Astrocyte (in vitro differentiated cells and primary cell): ENCODE data around the gene ACYP2. TPM values are rescaled to one million over a fixed set of nuclear protein-coding genes. Genes with fewer than 3 reads are reported as not detected.

ENCODE experiments used
- DNase-seq: peaks from one replicate; pipeline ENCODE4 v3.0.0-alpha.2; 2010; ENCODE audit warnings: low read depth
- FAIRE-seq: peaks from 2 replicates; lab custom pipeline; 2011; peaks lifted over from hg19 to GRCh38; lab: Jason Lieb, UNC
- H2AFZ ChIP-seq: 2 replicates; pipeline ENCODE4 v1.6.0; 2012; ENCODE audit warnings: low read depth, low read length, inconsistent platforms
- H3K27ac ChIP-seq: 2 replicates; pipeline ENCODE4 v1.5.1; 2011; ENCODE audit warnings: low read depth, low read length, inconsistent platforms
- H3K27me3 ChIP-seq: 2 replicates; pipeline ENCODE4 v1.6.0; 2011; ENCODE audit warnings: low read length, inconsistent platforms; ENCODE audit not compliant: insufficient read depth
- H3K36me3 ChIP-seq: 2 replicates; pipeline ENCODE4 v1.5.1; 2011; ENCODE audit warnings: low read length, inconsistent platforms; ENCODE audit not compliant: insufficient read depth
- H3K4me1 ChIP-seq: 2 replicates; pipeline ENCODE4 v1.5.1; 2011; ENCODE audit warnings: low read length, inconsistent platforms; ENCODE audit not compliant: insufficient read depth
- H3K4me2 ChIP-seq: 2 replicates; pipeline ENCODE4 v1.6.0; 2012; ENCODE audit warnings: low read length, inconsistent platforms
- H3K4me3 ChIP-seq: 2 replicates; pipeline ENCODE4 v1.5.1; 2011; ENCODE audit warnings: low read depth, mild to moderate bottlenecking, low read length, inconsistent platforms; ENCODE audit not compliant: insufficient read depth
- H3K79me2 ChIP-seq: 2 replicates; pipeline ENCODE4 v1.6.0; 2012; ENCODE audit warnings: mild to moderate bottlenecking, low read length, inconsistent platforms; ENCODE audit not compliant: insufficient read depth
- H3K9ac ChIP-seq: 2 replicates; pipeline ENCODE4 v1.6.0; 2012; ENCODE audit warnings: mild to moderate bottlenecking, low read length, inconsistent platforms
- H3K9me3 ChIP-seq: 2 replicates; pipeline ENCODE4 v1.5.1; 2012; ENCODE audit warnings: low read depth, mild to moderate bottlenecking, low read length, inconsistent platforms; ENCODE audit not compliant: insufficient read depth
- H4K20me1 ChIP-seq: 2 replicates; pipeline ENCODE4 v1.6.0; 2012; ENCODE audit warnings: low read length, inconsistent platforms; ENCODE audit not compliant: insufficient read depth
- H3K27ac Mint-ChIP-seq: one replicate; pipeline ENCODE4 v1.8.0; 2021; ENCODE audit warnings: mild to moderate bottlenecking, mixed read lengths; ENCODE audit not compliant: unreplicated experiment
- H3K27me3 Mint-ChIP-seq: one replicate; pipeline ENCODE4 v1.8.0; 2021; ENCODE audit warnings: low read depth, mixed read lengths; ENCODE audit not compliant: unreplicated experiment
- H3K36me3 Mint-ChIP-seq: one replicate; pipeline ENCODE4 v1.8.0; 2021; ENCODE audit warnings: low read depth, mixed read lengths; ENCODE audit not compliant: unreplicated experiment
- H3K4me1 Mint-ChIP-seq: one replicate; pipeline ENCODE4 v1.8.0; 2021; ENCODE audit warnings: low read depth, mixed read lengths; ENCODE audit not compliant: unreplicated experiment
- H3K4me3 Mint-ChIP-seq: one replicate; pipeline ENCODE4 v1.8.0; 2021; ENCODE audit warnings: mild to moderate bottlenecking, moderate library complexity, mixed read lengths; ENCODE audit not compliant: unreplicated experiment
- H3K9me3 Mint-ChIP-seq: one replicate; pipeline ENCODE4 v1.8.0; 2021; ENCODE audit warnings: mild to moderate bottlenecking, mixed read lengths; ENCODE audit not compliant: unreplicated experiment
- EZH2 ChIP-seq: IDR thresholded peaks from 2 replicates; pipeline ENCODE4 v1.6.1; 2012; ENCODE audit warnings: mild to moderate bottlenecking, low read length, inconsistent platforms; ENCODE audit not compliant: insufficient read depth
- total RNA-seq: library from RNA; stranded (reverse); gene quantifications from 2 replicates; pipeline ENCODE4 v1.2.1, GENCODE V29; 2021
- TF ChIP-seq, protein P1 (sequence below): IDR thresholded peaks from 2 replicates; pipeline ENCODE4 v1.5.1; 2011; ENCODE audit warnings: low read depth, mild to moderate bottlenecking, inconsistent platforms, low read length, moderate library complexity; ENCODE audit not compliant: insufficient read depth

ACYP2 gene
- total RNA-seq, 1 donor from 2014 or later = 6.8 TPM

DNA sequence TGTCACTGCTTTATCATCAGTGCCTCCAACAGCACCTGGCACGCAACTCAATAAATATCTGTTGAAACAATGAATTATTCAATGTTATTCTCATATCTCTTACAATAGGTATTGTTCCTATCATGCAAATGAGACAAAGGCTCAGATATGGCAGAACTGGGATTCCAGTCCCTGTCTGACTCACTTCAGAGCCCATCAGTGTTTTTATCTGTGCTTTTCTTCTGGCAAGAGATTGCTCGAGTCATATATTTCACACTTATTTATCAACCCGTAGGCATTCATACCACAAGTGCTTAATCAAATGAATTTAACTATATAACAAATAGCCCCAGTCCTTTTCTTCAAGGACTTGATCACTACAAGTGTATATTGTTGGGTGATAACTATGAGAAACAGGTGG, 217.0 kb downstream of the ACYP2 start:
- Mint-ChIP-seq H3K4me1 (no peaks in the 10 kb centered on the region), H3K4me3 (no peak overlapping the region), H3K27ac (no peak overlapping the region), H3K36me3 (no peaks in the 10 kb centered on the region), H3K27me3 (no peaks in the 10 kb centered on the region), H3K9me3 (no peaks in the 10 kb centered on the region)
- DNase-seq (no peak), FAIRE-seq (no peak)
- TF ChIP-seq, protein P1, sequence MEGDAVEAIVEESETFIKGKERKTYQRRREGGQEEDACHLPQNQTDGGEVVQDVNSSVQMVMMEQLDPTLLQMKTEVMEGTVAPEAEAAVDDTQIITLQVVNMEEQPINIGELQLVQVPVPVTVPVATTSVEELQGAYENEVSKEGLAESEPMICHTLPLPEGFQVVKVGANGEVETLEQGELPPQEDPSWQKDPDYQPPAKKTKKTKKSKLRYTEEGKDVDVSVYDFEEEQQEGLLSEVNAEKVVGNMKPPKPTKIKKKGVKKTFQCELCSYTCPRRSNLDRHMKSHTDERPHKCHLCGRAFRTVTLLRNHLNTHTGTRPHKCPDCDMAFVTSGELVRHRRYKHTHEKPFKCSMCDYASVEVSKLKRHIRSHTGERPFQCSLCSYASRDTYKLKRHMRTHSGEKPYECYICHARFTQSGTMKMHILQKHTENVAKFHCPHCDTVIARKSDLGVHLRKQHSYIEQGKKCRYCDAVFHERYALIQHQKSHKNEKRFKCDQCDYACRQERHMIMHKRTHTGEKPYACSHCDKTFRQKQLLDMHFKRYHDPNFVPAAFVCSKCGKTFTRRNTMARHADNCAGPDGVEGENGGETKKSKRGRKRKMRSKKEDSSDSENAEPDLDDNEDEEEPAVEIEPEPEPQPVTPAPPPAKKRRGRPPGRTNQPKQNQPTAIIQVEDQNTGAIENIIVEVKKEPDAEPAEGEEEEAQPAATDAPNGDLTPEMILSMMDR = no peak
- TF ChIP-seq EZH2 = no peak
- H3K9ac ChIP-seq = no peak overlapping the region
- H3K27ac ChIP-seq = no peak overlapping the region
- H2AFZ ChIP-seq = no peak overlapping the region
- H4K20me1 ChIP-seq = no peaks in the 10 kb centered on the region
- no peaks in the 10 kb centered on the region for H3K36me3 ChIP-seq
- no peaks in the 10 kb centered on the region for H3K79me2 ChIP-seq
- no peak overlapping the region for H3K4me2 ChIP-seq
- no peak overlapping the region for H3K4me3 ChIP-seq
- H3K27me3 ChIP-seq = no peaks in the 10 kb centered on the region
- peaks cover 32% of the 10 kb centered on the region for H3K4me1 ChIP-seq
- no peaks in the 10 kb centered on the region for H3K9me3 ChIP-seq

DNA sequence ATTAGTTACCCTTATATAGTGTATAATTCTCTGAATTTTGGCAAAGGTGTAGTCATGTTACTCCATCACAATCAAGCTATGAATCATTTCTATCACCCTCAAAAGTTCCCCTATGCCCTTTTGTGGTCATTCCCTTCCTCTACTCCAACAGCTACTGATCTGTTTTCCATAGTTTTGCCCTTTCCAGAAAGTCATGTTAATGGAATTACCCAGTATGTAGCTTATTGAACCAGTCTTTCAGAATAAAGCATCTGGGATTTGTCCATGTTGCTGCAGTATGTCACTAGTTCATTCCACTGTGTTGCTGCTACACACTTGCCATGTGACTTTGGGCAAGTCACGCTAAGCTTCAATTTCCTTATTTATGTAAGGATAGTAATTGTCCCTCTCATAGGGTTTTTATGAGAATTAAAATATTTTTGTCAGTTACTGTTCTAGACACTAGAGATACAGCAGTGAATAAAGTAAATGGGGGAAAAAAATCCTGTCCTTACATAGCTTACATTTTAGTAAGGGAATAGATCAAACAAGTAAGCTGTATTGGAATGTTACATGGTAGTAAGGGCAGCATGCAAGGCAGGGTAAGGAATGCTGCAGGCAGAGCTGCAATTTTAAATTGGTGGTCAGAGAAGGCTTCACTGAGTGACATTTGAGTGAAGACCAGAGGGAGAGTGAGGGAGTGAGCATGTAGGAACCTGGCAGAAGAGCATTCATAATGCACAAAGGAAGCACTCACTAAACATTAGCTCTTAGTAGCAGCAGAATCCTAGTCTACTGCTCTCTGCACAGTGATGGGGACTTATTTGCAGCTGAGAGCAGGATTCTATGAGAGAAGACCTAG, 220.9 kb downstream of the ACYP2 start:
- H3K4me1 Mint-ChIP-seq = no peaks in the 10 kb centered on the region
- Histone ChIP-seq H3K4me1 (peaks cover 17% of the 10 kb centered on the region), H2AFZ (no peak overlapping the region), H4K20me1 (no peaks in the 10 kb centered on the region), H3K4me2 (peak overlapping the region; percentile 66), H3K9ac (no peak overlapping the region), H3K27ac (peak overlapping the region; percentile 51), H3K27me3 (no peaks in the 10 kb centered on the region), H3K9me3 (no peaks in the 10 kb centered on the region), H3K36me3 (no peaks in the 10 kb centered on the region), H3K4me3 (no peak overlapping the region), H3K79me2 (no peaks in the 10 kb centered on the region)
- TF ChIP-seq, protein P1 = no peak
- TF ChIP-seq EZH2 = no peak
- H3K27ac Mint-ChIP-seq = no peak overlapping the region
- no peaks in the 10 kb centered on the region for H3K36me3 Mint-ChIP-seq
- H3K27me3 Mint-ChIP-seq = no peaks in the 10 kb centered on the region
- no peak overlapping the region for H3K4me3 Mint-ChIP-seq
- FAIRE-seq (peak; percentile 96), DNase-seq (peak; percentile 88)
- no peaks in the 10 kb centered on the region for H3K9me3 Mint-ChIP-seq

DNA sequence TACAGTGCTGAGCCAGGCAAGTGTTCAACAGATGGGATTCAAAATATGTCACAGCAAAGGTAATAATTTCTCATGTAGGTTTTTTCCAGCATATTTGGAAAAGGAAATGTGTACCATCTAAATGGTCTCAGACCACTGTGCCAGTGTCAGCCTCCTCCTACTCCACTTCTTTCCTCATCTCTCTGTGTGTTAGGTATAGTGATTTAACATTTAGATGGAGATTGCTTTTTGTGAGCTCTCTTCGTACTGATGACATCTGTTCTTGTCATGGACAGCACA, 221.5 kb downstream of the ACYP2 start:
- Mint-ChIP-seq H3K9me3 (no peaks in the 10 kb centered on the region), H3K27ac (no peak overlapping the region), H3K36me3 (no peaks in the 10 kb centered on the region), H3K4me3 (no peak overlapping the region), H3K27me3 (no peaks in the 10 kb centered on the region), H3K4me1 (no peaks in the 10 kb centered on the region)
- no peak for TF ChIP-seq EZH2
- TF ChIP-seq, protein P1 = no peak
- H2AFZ ChIP-seq = no peak overlapping the region
- FAIRE-seq = no peak
- peak overlapping the region; percentile 51 for H3K27ac ChIP-seq
- H3K4me1 ChIP-seq = peaks cover 16% of the 10 kb centered on the region
- H3K36me3 ChIP-seq = no peaks in the 10 kb centered on the region
- DNase-seq = no peak
- H3K9ac ChIP-seq = no peak overlapping the region
- H4K20me1 ChIP-seq = no peaks in the 10 kb centered on the region
- no peak overlapping the region for H3K4me3 ChIP-seq
- no peaks in the 10 kb centered on the region for H3K9me3 ChIP-seq
- peak overlapping the region; percentile 66 for H3K4me2 ChIP-seq
- no peaks in the 10 kb centered on the region for H3K79me2 ChIP-seq
- no peaks in the 10 kb centered on the region for H3K27me3 ChIP-seq
